HEK293T (cell line): Measurements from ENCODE around the gene ATR.

Source experiments
- ARNT ChIP-seq: fragments of 450-650 bp; IDR thresholded peaks from 2 replicates; pipeline ENCODE4 v1.6.1; 2017; ENCODE audit warnings: mild to moderate bottlenecking
- BHLHE40 ChIP-seq: fragments of 450-650 bp; IDR thresholded peaks from 2 replicates; pipeline ENCODE4 v1.6.1; 2016; ENCODE audit warnings: mild to moderate bottlenecking, moderate library complexity, borderline replicate concordance
- FOXA1 ChIP-seq: fragments of 450-650 bp; IDR thresholded peaks from 2 replicates; pipeline ENCODE4 v1.6.1; 2016; ENCODE audit warnings: mild to moderate bottlenecking
- LEF1 ChIP-seq: fragments of 450-650 bp; IDR thresholded peaks from 2 replicates; pipeline ENCODE4 v1.6.1; 2017; ENCODE audit warnings: mild to moderate bottlenecking, borderline replicate concordance
- TARDBP ChIP-seq: fragments of 450-650 bp; IDR thresholded peaks from 2 replicates; pipeline ENCODE4 v1.6.1; 2016

- no peak for TF ChIP-seq TARDBP
- no peak for TF ChIP-seq ARNT
- TF ChIP-seq FOXA1 = no peak
- TF ChIP-seq BHLHE40 = no peak
- TF ChIP-seq LEF1 = no peak
Observed at GRCh38 chr3:142502187-142502985, 76.1 kb downstream of the ATR start.
